Chondrocyte (in vitro differentiated cells): ENCODE measurements around the gene C13orf42. TPM values are rescaled to one million over a fixed set of nuclear protein-coding genes. Genes with fewer than 3 reads are reported as not detected.

Source experiments
- DNase-seq: peaks from one replicate; pipeline ENCODE4 v3.0.0; 2021; ENCODE audit warnings: mixed read lengths, low spot score
- H3K27ac Mint-ChIP-seq: one replicate; pipeline ENCODE4 v1.8.0; 2021; ENCODE audit warnings: mild to moderate bottlenecking, moderate library complexity, mixed read lengths; ENCODE audit not compliant: unreplicated experiment
- H3K27me3 Mint-ChIP-seq: 2 replicates; pipeline ENCODE4 v1.8.0; 2021; ENCODE audit warnings: low read depth, mixed read lengths
- H3K36me3 Mint-ChIP-seq: 2 replicates; pipeline ENCODE4 v1.8.0; 2021; ENCODE audit warnings: low read depth, mixed read lengths
- H3K4me1 Mint-ChIP-seq: 2 replicates; pipeline ENCODE4 v1.8.0; 2021; ENCODE audit warnings: low read depth, mild to moderate bottlenecking, mixed read lengths
- H3K4me3 Mint-ChIP-seq: one replicate; pipeline ENCODE4 v1.8.0; 2021; ENCODE audit warnings: mild to moderate bottlenecking, moderate library complexity, mixed read lengths; ENCODE audit not compliant: unreplicated experiment
- H3K9me3 Mint-ChIP-seq: 2 replicates; pipeline ENCODE4 v1.8.0; 2021; ENCODE audit warnings: low read depth, mixed read lengths
- total RNA-seq: library from RNA; stranded (reverse); gene quantifications from 3 replicates; pipeline ENCODE4 v1.2.1, GENCODE V29; 2021
- TF ChIP-seq, protein P1 (sequence below): fragments of 200-600 bp; sonication (generic); IDR thresholded peaks from 2 replicates; pipeline ENCODE4 v1.5.0; 2021; ENCODE audit warnings: antibody characterized with exemption, mild to moderate bottlenecking, moderate library complexity

C13orf42 gene
- total RNA-seq, 1 donor from 2014 or later, result not detected

DNA sequence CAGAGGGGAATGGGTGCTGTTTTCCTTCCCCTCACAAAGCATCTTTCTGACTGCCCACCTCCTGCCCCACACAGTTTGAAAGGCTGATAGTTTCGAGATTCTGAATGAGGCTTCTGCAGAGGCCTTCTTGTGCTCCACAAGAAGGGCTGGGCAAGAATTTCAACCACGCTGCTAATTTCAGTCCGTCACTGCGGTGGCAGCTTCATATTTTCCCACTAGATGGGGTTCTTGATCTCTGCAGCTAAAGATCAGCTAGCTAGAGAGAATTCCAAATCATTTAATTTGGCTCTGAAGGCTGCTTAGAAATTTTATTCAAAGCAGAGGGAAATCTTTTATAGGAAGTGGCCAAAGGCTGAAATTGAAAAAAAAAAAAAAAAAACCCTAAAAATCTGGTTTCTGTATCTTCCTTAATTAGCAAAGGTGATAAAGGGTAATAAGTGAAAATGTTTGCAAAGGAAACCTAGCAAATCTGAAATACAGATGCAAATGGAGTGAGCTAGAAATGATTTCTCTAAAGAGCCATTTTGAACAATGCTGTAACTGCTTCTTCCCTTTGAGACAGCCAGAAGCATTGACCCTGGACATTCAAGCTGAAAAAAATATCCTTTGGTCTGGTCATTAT lies 38.0 kb upstream of the C13orf42 start:
- DNase-seq, result no peak
- H3K27ac Mint-ChIP-seq, result no peak overlapping the region
- H3K27me3 Mint-ChIP-seq, result peaks cover 21% of the 10 kb centered on the region
- TF ChIP-seq, protein P1, sequence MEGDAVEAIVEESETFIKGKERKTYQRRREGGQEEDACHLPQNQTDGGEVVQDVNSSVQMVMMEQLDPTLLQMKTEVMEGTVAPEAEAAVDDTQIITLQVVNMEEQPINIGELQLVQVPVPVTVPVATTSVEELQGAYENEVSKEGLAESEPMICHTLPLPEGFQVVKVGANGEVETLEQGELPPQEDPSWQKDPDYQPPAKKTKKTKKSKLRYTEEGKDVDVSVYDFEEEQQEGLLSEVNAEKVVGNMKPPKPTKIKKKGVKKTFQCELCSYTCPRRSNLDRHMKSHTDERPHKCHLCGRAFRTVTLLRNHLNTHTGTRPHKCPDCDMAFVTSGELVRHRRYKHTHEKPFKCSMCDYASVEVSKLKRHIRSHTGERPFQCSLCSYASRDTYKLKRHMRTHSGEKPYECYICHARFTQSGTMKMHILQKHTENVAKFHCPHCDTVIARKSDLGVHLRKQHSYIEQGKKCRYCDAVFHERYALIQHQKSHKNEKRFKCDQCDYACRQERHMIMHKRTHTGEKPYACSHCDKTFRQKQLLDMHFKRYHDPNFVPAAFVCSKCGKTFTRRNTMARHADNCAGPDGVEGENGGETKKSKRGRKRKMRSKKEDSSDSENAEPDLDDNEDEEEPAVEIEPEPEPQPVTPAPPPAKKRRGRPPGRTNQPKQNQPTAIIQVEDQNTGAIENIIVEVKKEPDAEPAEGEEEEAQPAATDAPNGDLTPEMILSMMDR, result peak; percentile 88
- peaks cover 2% of the 10 kb centered on the region for H3K9me3 Mint-ChIP-seq
- no peaks in the 10 kb centered on the region for H3K36me3 Mint-ChIP-seq
- no peak overlapping the region for H3K4me3 Mint-ChIP-seq
- H3K4me1 Mint-ChIP-seq, result peaks cover 8% of the 10 kb centered on the region

- TF ChIP-seq, protein P1, result no peak
- peaks cover 21% of the 10 kb centered on the region for H3K27me3 Mint-ChIP-seq
- peaks cover 6% of the 10 kb centered on the region for H3K4me1 Mint-ChIP-seq
- no peak overlapping the region for H3K4me3 Mint-ChIP-seq
- peaks cover 1% of the 10 kb centered on the region for H3K36me3 Mint-ChIP-seq
- DNase-seq, result no peak
- H3K27ac Mint-ChIP-seq, result no peak overlapping the region
- peaks cover 5% of the 10 kb centered on the region for H3K9me3 Mint-ChIP-seq
These were observed 37.3 kb upstream of the C13orf42 start for GRCh38 chr13:51148223-51148951.

GRCh38 chr13:51147732-51148131 lies 36.7 kb upstream of the C13orf42 start:
- H3K27me3 Mint-ChIP-seq, result peaks cover 17% of the 10 kb centered on the region
- H3K4me1 Mint-ChIP-seq, result peaks cover under 1% of the 10 kb centered on the region
- peaks cover 1% of the 10 kb centered on the region for H3K36me3 Mint-ChIP-seq
- no peak overlapping the region for H3K4me3 Mint-ChIP-seq
- H3K9me3 Mint-ChIP-seq, result peaks cover 5% of the 10 kb centered on the region
- TF ChIP-seq, protein P1, result no peak
- DNase-seq, result no peak
- H3K27ac Mint-ChIP-seq, result no peak overlapping the region

DNA sequence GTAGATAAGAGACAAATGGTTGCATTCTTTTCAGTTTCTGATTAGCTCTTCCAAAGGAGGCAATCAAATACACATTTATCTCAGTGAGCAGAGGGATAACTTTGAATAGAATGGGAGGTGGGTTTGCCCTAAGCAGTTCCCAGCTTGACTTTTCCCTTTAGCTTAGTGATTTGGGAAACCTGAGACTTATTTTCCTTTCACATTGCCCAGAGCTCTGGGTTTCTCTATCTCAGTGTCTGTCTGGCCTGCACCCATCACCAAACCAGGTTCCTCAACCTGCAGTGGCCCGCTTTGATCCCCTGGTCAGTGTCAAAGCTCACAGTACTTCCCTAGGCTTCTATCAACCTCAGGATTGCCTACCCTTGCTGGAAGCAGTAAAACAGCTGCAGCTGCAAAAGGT lies 35.6 kb upstream of the C13orf42 start:
- Mint-ChIP-seq H3K36me3 (peaks cover 1% of the 10 kb centered on the region), H3K27me3 (peaks cover 17% of the 10 kb centered on the region), H3K9me3 (peaks cover 5% of the 10 kb centered on the region), H3K4me1 (no peaks in the 10 kb centered on the region), H3K4me3 (no peak overlapping the region), H3K27ac (no peak overlapping the region)
- TF ChIP-seq, protein P1, result no peak
- DNase-seq, result no peak

DNA sequence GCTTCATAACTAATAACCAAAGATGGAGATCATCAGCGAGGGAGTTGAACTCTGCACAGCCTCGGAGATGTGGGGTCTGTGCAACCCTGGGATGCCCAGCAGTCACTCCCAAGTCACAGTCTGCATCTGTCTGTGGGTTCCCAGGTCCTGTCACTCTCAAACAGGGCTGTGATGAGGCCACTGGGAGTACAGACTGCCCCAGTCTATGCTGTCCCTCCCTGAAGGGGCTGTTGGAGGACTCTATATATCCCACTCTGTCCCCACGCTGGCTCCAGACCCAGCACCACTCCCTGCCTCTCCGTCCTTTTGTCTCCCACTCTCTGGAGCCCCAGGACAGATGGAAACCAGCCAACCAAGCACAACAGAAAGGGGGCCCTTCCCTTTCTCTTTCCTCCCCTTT lies 26.2 kb upstream of the C13orf42 start:
- H3K9me3 Mint-ChIP-seq, result no peaks in the 10 kb centered on the region
- peaks cover 16% of the 10 kb centered on the region for H3K27me3 Mint-ChIP-seq
- no peaks in the 10 kb centered on the region for H3K36me3 Mint-ChIP-seq
- DNase-seq, result no peak
- no peak overlapping the region for H3K27ac Mint-ChIP-seq
- peaks cover 5% of the 10 kb centered on the region for H3K4me1 Mint-ChIP-seq
- H3K4me3 Mint-ChIP-seq, result no peak overlapping the region
- TF ChIP-seq, protein P1, result no peak
